ENCODE data around the gene LRIG2. TPM values are rescaled to one million over a fixed set of nuclear protein-coding genes. Genes with fewer than 3 reads are reported as not detected.
A peak's percentile ranks its signal among the peaks of the same experiment; 100 is the strongest.

Gene LRIG2
- total RNA-seq, 2 experiments from 2014 or later = 13.7 to 15.6 TPM

DNA sequence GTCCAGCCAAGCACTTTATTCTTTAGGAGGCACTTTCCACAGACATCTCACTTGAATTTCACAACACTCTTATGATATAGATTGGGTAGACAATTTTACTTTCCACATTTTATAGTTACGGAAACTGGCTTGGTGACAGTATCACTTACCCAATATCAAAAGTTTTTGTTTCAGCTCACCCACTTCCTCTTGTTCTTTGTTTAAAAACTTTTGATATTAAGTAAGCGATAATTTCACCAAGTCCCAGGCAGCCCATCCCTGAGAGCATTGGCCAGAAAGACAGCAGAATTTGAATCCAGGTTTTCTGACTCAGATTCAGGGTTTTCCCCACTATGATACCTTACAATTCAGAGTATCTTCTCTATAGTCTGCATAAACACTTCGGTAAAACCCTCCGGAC is 60.0 kb downstream of the LRIG2 start:
- H3K36me3 Mint-ChIP-seq (ENCODE audit: low read depth) = peaks cover 20% of the 10 kb centered on the region
- CTCF ChIA-PET = interaction anchor here (1.1 to 1.4 kb wide), 2 partner anchors 11 to 17 kb away, joined by 4 read pairs; no protein-coding TSS in a partner anchor
- no peaks in the 10 kb centered on the region for H3K27me3 Mint-ChIP-seq (ENCODE audit: low read depth)
- no peak overlapping the region for H3K4me3 Mint-ChIP-seq
- no peak for DNase-seq
- H3K4me1 Mint-ChIP-seq (ENCODE audit: low read depth) = peaks cover 8% of the 10 kb centered on the region
- ATAC-seq = no peak
- H3K9me3 Mint-ChIP-seq (ENCODE audit: insufficient read depth) = no peaks in the 10 kb centered on the region
- no peak overlapping the region for H3K27ac Mint-ChIP-seq
- POLR2A ChIA-PET = no interaction called here

DNA sequence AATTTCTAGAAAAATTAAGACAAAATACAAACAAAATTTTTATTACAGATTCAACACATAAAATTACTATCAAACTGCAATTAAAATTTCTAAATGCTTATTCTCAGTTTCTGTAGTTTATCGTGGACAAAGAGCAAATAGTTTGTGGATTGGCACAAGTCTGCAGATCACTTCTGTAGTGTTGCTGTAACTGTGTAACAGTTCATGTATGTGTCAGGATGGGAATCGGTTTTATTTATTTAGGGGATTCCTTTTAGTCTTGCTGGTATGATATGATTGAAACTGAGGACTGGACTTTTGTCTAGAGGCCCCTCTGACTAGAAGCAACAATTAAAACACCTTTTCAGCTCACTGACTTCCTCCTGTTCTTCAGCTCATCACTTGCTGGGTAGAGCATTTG is 60.8 kb downstream of the LRIG2 start:
- DNase-seq = no peak
- CTCF ChIA-PET = interaction anchor here (1.2 kb wide), 1 partner anchor 10 kb away, joined by 3 read pairs; no protein-coding TSS in a partner anchor
- no peak for ATAC-seq
- Mint-ChIP-seq H3K4me3 (no peak overlapping the region), H3K27me3 (ENCODE audit: low read depth) (no peaks in the 10 kb centered on the region), H3K4me1 (ENCODE audit: low read depth) (peaks cover 8% of the 10 kb centered on the region), H3K9me3 (ENCODE audit: insufficient read depth) (no peaks in the 10 kb centered on the region), H3K36me3 (ENCODE audit: low read depth) (peaks cover 16% of the 10 kb centered on the region), H3K27ac (no peak overlapping the region)
- POLR2A ChIA-PET = no interaction called here

DNA sequence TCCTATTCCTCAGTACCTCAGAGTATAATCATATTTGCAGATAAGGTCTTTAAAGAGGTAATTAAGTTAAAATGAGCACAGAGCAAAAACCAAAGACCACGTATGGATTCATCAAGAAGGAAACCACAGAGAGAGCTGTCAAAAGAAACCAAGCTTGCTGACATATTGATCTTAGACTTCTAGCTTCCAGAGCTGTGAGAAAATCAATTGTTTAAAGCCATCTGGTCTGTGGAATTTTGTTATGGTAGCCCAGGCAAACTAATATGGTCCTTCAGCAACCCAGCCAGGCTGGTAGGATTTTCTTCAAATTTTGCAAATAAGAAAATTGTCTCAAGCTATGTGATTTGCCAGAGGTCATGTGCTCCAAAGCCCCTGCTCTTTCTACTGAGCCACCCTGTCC is 62.5 kb downstream of the LRIG2 start:
- ChIA-PET POLR2A (interaction anchor here (0.6 to 0.7 kb wide), 2 partner anchors 63 to 625 kb away, joined by 3 to 4 read pairs; no protein-coding TSS in a partner anchor), CTCF (interaction anchor here (1.1 kb wide), 1 partner anchor 63 kb away, joined by 4 read pairs; the partner anchor contains the start of gene LRIG2)
- Mint-ChIP-seq H3K4me1 (ENCODE audit: low read depth) (peaks cover 8% of the 10 kb centered on the region), H3K9me3 (ENCODE audit: insufficient read depth) (no peaks in the 10 kb centered on the region), H3K36me3 (ENCODE audit: low read depth) (peaks cover 10% of the 10 kb centered on the region), H3K4me3 (no peak overlapping the region), H3K27ac (no peak overlapping the region), H3K27me3 (ENCODE audit: low read depth) (no peaks in the 10 kb centered on the region)
- no peak for DNase-seq
- ATAC-seq = no peak

DNA sequence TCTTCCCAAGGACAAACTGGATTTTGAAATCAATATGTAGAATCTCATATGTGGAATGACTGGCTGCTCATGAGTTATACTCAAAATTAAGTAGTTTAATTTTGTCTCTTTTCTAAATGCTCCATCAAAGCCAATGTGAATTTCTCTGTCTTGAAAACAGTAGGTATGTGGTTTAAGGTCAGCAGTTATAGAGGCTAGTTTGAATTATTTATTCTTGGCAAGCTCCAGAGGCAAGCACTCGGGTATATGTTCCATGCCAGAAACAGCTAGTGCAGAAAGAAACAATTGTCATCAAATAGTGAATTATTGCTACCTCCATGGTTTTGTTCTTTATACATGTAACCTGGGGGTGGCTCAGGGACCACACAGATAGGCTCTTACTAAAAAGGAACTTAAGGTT is 63.5 kb downstream of the LRIG2 start:
- ATAC-seq (no peak), DNase-seq (no peak)
- ChIA-PET POLR2A (no interaction called here), CTCF (no interaction called here)
- Mint-ChIP-seq H3K36me3 (ENCODE audit: low read depth) (peaks cover 10% of the 10 kb centered on the region), H3K9me3 (ENCODE audit: insufficient read depth) (no peaks in the 10 kb centered on the region), H3K27ac (no peak overlapping the region), H3K27me3 (ENCODE audit: low read depth) (no peaks in the 10 kb centered on the region), H3K4me3 (no peak overlapping the region), H3K4me1 (ENCODE audit: low read depth) (peaks cover 12% of the 10 kb centered on the region)

DNA sequence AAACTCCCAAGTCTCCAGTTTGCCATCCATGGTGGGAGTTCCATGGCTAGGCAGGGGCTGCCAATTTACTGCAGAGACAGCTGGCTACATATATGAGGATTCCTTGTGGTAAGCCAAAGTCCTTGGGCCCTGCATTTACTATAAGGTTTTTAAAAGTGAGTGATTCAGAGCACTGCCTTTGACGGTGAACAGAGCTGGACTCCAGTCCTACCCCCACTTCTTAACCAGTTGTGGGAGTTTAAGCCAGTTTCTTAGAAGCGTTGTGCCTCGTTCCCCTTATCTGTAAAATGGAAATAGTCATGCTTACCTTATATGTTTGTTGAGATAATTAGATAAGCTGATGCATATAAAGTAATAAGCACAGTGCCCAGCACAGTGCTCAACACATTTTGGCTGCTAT is 64.6 kb downstream of the LRIG2 start:
- Mint-ChIP-seq H3K27me3 (ENCODE audit: low read depth) (no peaks in the 10 kb centered on the region), H3K4me1 (ENCODE audit: low read depth) (peaks cover 18% of the 10 kb centered on the region), H3K27ac (no peak overlapping the region), H3K36me3 (ENCODE audit: low read depth) (peaks cover 7% of the 10 kb centered on the region), H3K9me3 (ENCODE audit: insufficient read depth) (no peaks in the 10 kb centered on the region), H3K4me3 (no peak overlapping the region)
- DNase-seq (no peak), ATAC-seq (no peak)
- ChIA-PET CTCF (interaction anchor here (0.7 to 1.1 kb wide), 2 partner anchors 65 to 539 kb away, joined by 3 to 4 read pairs; no protein-coding TSS in a partner anchor), POLR2A (no interaction called here)

DNA sequence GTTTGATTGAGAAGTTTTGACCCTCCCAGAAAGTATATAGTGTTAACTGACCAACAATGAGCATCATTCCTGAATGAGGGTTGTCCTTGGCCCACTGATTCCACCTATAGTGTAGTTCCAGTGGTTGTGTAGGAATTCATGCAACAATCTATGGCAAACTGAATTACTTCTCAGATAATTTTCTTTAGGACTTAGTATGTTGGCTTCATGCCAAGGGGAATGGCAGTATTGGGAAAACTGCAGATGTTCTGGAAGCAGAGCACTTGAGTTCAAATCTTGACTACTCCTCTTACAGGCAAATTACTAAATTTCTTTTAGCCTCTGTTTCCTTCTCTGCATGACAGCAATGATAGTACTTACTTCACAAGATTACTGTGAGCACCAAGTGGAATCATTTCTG is 65.8 kb downstream of the LRIG2 start:
- Mint-ChIP-seq H3K27ac (no peak overlapping the region), H3K4me1 (ENCODE audit: low read depth) (peaks cover 23% of the 10 kb centered on the region), H3K4me3 (no peak overlapping the region), H3K36me3 (ENCODE audit: low read depth) (peaks cover 7% of the 10 kb centered on the region), H3K27me3 (ENCODE audit: low read depth) (no peaks in the 10 kb centered on the region), H3K9me3 (ENCODE audit: insufficient read depth) (no peaks in the 10 kb centered on the region)
- ATAC-seq (no peak), DNase-seq (no peak)
- CTCF ChIA-PET = interaction anchor here (1.5 to 4.7 kb wide), 2 partner anchors 314 to 538 kb away, joined by 5 to 36 read pairs; no protein-coding TSS in a partner anchor
- POLR2A ChIA-PET = no interaction called here

DNA sequence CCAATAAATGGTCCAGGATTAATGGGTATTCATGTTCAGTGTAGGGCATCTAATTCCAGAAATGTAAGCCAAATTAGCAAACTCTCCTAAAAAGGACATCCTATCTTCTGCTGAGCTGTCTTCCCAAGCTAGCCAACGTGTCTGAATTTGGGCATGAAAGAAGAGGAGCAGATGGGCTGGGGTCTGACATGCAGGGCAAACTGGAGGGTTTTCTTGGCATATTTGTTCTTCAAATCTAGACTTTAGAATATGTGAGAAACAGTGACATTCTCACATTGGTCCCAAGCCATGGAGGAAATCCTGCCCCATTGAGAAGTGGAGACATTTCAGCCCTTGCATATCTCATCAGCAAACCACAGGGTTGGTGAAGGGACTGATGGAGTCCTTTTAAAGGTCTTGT is 67.2 kb downstream of the LRIG2 start:
- POLR2A ChIA-PET = no interaction called here
- no peak overlapping the region for H3K27ac Mint-ChIP-seq
- H3K4me3 Mint-ChIP-seq = no peak overlapping the region
- CTCF ChIA-PET = interaction anchor here (0.7 to 4.7 kb wide), 7 partner anchors 9 to 537 kb away, joined by 3 to 36 read pairs (median 5); partner anchors contain the start of gene LRIG2
- H3K9me3 Mint-ChIP-seq (ENCODE audit: insufficient read depth) = no peaks in the 10 kb centered on the region
- no peak for DNase-seq
- H3K36me3 Mint-ChIP-seq (ENCODE audit: low read depth) = no peaks in the 10 kb centered on the region
- peak; percentile 37 for ATAC-seq
- H3K4me1 Mint-ChIP-seq (ENCODE audit: low read depth) = peaks cover 23% of the 10 kb centered on the region
- no peaks in the 10 kb centered on the region for H3K27me3 Mint-ChIP-seq (ENCODE audit: low read depth)

DNA sequence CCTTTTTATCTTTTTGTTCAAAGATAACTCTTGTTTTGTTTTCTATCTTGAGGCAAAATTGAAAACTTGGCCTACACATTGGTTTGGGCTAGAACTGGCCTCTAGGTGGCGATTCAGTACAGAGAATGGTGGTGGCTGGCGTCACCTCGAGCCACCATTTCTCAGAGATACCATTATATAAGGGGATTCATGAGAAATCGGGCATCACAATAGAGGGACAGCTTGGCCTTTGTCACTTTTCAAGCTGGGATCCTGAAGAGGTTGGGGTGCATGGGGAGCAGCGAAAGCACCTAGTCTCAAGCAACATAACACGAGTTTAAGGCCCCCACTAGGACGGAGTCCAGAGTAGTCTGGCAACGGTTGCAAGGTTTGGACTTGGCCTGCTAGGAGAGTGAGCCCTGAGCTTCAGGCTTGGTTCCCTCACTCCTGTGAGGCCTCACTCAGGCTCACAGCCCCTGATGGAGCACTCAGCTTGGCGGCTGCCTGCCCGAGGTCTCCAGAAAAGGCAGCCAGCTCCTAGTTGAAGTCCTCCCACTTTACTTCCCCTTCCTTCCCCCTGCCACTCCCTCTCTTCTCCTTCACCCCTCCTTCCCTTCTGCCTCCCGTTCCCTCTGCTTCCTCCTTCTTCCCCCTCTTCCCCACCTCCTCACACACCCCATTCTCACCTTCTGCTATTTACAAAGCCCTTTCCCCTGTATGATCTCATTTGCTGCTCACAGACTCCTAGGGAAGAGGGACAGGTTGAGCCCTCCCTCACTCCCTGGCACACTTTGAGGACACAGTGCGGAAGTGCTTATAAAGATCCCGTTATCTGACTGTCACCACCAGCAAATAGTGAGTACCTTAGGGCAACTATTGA is 67.8 kb downstream of the LRIG2 start:
- Mint-ChIP-seq H3K27me3 (ENCODE audit: low read depth) (no peaks in the 10 kb centered on the region), H3K9me3 (ENCODE audit: insufficient read depth) (no peaks in the 10 kb centered on the region), H3K4me1 (ENCODE audit: low read depth) (peaks cover 18% of the 10 kb centered on the region), H3K27ac (no peak overlapping the region), H3K36me3 (ENCODE audit: low read depth) (no peaks in the 10 kb centered on the region), H3K4me3 (no peak overlapping the region)
- CTCF ChIA-PET = interaction anchor here (0.6 to 4.7 kb wide), 8 partner anchors 10 to 536 kb away, joined by 3 to 36 read pairs (median 4); partner anchors contain the start of gene LRIG2
- peak; percentile 72 for DNase-seq
- POLR2A ChIA-PET = no interaction called here
- ATAC-seq = peak; percentile 80

DNA sequence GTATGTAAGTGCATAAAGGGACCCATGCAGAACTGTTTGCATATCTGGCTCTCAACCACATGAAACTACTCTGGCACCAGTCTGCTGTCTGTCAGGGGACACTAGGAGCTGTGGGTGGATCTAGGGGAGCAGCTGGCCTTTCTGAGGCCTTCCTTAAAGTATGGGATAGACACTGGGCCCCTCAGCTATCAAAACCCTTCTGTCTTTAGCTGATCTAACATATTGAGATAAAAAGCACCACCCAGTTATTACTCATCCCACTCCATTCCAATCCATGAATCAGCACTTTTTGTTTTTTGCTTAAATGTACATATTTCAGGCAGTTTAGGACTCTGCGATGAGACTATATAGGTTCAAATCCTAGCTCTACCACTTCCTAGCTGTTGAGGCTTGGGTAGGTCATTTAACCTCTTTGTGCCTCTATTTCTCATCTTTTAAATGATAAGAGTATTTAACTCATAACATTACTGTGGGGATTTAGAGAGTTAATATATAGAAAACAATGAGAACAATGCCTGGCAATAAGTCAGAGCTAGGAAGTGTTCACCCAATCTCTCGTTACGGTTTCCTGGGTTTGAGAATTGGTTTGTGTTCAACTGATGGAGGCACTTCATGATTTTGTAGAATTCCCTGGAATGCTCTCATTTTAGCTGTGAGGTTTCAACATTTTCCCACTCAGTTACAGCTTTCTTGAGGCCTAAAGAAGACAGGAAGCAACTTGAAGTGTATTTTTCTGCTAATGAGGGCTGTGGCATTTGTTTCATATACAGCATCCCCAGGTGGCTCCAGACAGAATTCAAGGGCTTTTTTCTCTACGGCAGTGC is 68.9 kb downstream of the LRIG2 start:
- Mint-ChIP-seq H3K4me1 (ENCODE audit: low read depth) (peaks cover 25% of the 10 kb centered on the region), H3K27me3 (ENCODE audit: low read depth) (no peaks in the 10 kb centered on the region), H3K36me3 (ENCODE audit: low read depth) (no peaks in the 10 kb centered on the region), H3K27ac (no peak overlapping the region), H3K4me3 (no peak overlapping the region), H3K9me3 (ENCODE audit: insufficient read depth) (no peaks in the 10 kb centered on the region)
- POLR2A ChIA-PET = no interaction called here
- DNase-seq (no peak), ATAC-seq (no peak)
- CTCF ChIA-PET = interaction anchor here (0.8 to 4.7 kb wide), 3 partner anchors 19 to 751 kb away, joined by 3 to 36 read pairs (median 3); no protein-coding TSS in a partner anchor

DNA sequence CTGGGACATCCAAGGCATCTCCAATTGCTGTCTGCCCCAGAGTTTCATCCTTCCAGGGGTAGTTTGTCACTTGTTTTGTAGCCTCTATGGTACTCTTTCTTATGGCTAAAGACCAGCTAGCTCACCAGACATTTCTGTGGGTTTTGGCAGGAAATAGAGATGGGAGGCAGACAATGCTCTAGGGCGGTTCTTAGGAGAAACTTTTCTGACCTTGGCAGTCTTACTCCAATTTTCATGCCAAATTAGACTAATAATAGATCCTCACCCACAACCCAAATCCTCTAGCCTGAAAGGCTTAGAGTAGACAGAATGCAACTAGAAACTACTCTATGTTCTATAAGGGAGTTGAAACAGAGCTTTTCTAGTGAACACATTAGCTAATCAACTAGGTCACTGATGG is 69.8 kb downstream of the LRIG2 start:
- ATAC-seq (no peak), DNase-seq (no peak)
- CTCF ChIA-PET = interaction anchor here (0.8 to 4.7 kb wide), 4 partner anchors 20 to 752 kb away, joined by 3 to 36 read pairs (median 3); no protein-coding TSS in a partner anchor
- H3K27me3 Mint-ChIP-seq (ENCODE audit: low read depth) = no peaks in the 10 kb centered on the region
- H3K4me1 Mint-ChIP-seq (ENCODE audit: low read depth) = peaks cover 34% of the 10 kb centered on the region
- no peak overlapping the region for H3K27ac Mint-ChIP-seq
- H3K9me3 Mint-ChIP-seq (ENCODE audit: insufficient read depth) = no peaks in the 10 kb centered on the region
- POLR2A ChIA-PET = interaction anchor here (0.6 kb wide), 1 partner anchor 526 kb away, joined by 3 read pairs; no protein-coding TSS in a partner anchor
- no peak overlapping the region for H3K4me3 Mint-ChIP-seq
- no peaks in the 10 kb centered on the region for H3K36me3 Mint-ChIP-seq (ENCODE audit: low read depth)

DNA sequence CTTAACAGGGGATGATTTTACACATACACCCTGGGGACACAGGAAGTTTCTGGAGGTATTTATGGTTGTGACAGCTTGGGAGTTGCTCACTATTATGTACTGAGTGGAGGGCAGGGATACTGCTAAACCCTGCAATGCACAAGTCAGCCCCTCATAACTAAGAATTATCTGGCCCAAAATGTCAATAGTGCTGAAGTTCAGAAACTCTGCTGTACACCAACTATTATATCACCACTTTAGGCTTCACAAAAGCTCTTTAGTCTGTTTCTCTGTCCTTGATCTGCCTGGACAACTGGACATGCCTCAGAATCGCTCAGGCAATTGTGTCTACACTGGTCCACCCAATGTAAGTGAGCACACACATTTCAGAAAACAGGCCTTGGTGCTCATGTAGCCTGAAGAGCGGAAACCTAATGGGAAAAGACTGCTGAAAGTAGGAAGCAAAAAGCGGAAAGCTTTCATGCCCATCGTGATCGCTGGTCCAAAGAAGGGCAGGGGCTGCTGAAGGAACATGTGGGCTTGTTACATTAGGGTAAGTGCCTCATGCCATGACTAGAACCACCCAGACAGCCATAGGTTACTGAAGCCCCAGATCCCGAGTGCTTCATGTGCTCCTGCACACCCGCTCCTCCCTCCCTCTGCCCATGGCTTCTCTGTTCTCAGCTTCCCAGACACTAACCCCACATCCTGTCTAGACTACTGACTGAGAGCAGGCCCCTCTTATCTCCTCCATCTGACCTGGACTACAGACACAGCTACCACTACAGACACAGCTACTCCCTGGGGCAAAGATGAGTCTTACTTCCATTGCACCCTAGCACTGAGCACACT is 73.5 kb downstream of the LRIG2 start:
- DNase-seq (peak; percentile 36), ATAC-seq (peak; percentile 88)
- Mint-ChIP-seq H3K9me3 (ENCODE audit: insufficient read depth) (no peaks in the 10 kb centered on the region), H3K4me1 (ENCODE audit: low read depth) (peaks cover 32% of the 10 kb centered on the region), H3K36me3 (ENCODE audit: low read depth) (no peaks in the 10 kb centered on the region), H3K4me3 (no peak overlapping the region), H3K27ac (peak overlapping the region; percentile 13), H3K27me3 (ENCODE audit: low read depth) (no peaks in the 10 kb centered on the region)
- POLR2A ChIA-PET = no interaction called here
- CTCF ChIA-PET = interaction anchor here (0.6 kb wide), 1 partner anchor 193 kb away, joined by 3 read pairs; no protein-coding TSS in a partner anchor

Data from activated CD8-positive, alpha-beta T cell treated with anti-CD3 and anti-CD28 coated beads, Interleukin-2, amount 10 ng/mL, durations not matched to agents 7 days and 5 days (primary cell).